NCI-H1048 (cell line): ENCODE data around the gene COL5A1.

ENCODE experiments used
- DNase-seq: peaks from one replicate; lab custom pipeline; 2025; lab: John Stamatoyannopoulos, UW

Gene COL5A1

DNA sequence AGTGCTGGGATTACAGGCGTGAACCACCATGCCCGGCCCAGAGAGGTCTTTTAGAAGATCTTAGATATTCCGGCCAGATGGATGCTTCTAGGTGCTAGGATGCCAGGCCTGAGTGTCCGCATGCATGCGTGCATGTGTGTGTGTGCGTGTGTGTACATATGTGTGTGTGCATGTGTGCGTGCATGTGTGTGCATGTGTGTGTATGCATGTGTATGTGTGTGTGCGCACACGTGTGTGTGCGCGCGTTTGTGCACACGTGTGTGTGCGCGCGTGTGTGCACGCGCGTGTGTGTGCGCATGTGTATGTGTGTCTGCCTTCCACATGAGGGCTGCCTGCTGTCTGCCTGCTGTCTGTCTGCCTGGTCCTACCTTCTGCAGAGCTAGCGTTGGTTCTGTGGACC is 151.0 kb downstream of the COL5A1 start:
- DNase-seq, result no peak

DNA sequence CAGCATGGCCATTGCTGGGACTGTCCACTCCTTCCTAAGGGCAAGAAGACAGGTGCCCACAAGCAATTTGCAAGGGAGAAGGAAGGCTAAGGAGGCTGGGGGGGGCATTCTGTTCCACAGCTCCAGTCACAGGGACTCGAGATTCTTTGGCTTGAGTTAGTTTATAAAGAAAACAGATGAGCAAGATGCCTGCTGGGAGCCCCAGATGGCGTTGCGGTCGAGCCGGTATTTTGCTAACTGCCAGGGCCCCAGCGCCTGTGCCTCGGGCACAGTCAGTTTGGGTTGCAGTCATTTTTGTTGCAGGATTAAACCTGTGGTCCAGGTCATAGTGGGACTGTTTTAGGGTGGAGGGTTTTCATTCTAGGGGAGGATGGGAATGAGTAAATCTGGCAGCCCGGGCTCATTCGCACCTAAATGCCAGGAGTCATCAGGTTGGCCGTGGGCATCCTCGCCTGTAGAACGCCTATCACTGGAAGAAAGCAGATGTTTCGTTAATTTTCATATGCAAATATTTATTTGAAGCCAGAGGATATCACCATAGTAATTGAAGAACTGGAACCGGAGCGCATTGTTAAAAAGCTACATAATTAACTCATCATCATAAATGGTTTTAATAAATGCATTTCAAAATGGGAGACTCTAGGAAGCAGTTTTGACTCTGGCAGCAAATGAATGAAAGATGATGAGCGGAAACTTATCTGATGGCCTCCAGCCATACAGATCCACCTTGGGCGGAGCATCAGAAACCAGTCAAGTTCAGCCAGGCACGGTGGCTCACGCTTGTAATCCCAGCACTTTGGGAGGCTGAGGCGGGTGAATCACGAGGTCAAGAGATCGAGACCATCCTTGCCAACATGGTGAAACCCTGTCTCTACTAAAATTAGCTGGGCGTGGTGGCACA is 151.9 kb downstream of the COL5A1 start:
- DNase-seq, result no peak

DNA sequence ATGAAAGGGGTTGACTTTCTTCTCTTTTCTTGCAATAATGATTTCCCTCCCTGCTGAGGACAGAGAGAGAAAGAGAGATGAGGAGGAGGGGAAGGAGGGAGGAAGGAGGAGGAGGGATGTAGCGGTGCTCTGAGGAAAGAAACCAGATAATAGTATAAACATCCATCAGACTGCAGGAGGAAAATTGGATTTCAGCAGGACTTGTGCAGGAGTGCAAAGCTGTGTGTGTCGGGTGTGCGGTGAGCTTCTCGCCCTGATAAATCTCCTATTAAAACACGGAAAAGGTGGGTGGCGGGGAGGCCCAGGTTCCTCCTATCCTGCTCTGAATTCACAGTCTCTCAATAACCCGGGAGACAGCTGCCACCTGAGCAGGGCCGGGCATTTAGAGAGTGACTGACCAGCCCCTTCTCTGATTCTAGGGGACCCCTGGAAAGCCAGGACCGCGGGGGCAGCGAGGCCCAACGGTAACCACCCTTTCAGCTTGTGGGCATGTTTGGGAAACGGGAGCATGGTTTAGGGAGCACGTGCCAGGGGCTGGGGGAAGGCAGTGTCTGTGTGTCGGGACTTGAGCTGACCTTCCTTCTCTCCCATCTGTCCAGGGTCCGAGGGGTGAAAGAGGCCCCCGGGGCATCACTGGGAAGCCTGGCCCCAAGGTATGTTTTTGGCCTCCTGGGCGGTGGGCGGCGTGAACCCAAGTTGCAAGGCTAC is 153.2 kb downstream of the COL5A1 start:
- no peak for DNase-seq

DNA sequence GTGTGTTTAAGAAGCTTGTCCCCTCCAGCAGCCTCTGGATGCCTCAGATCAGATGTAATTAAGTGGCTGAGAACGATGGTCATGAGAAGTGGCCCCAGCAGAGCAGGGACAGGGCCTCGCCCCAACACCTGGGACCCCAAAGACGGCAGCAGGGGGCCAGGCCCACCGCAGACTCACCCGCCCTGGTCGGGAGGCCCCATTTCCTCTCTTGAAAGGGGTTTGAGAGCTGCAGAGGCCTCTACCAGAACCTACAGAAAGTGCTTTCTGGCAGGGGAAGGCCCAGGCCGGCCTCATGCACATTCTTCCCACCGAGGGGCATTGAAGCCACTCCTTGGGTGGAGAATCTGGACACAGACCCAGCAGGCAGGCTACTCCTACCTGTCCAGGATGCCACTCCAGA is 153.8 kb downstream of the COL5A1 start:
- no peak for DNase-seq

DNA sequence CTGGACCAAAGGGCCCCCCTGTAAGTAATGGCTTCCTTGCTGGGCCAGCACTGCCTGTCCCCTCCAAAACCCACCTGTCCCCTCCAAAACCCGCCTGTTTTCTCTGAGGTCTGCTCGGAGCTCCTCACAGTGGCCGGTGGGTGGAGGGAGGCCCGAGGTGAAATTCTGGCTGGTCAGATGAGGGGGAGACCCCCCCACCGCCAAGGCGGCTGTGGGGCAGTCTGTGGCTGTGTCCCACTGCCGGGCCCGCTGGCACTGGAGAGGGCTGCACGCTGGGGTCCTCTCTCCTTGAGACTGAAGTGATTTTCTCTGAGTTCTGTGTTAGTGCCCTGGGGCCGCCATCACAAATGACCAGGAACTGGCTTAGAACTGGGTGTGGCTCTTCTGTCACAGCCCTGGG is 155.3 kb downstream of the COL5A1 start:
- DNase-seq, result no peak

DNA sequence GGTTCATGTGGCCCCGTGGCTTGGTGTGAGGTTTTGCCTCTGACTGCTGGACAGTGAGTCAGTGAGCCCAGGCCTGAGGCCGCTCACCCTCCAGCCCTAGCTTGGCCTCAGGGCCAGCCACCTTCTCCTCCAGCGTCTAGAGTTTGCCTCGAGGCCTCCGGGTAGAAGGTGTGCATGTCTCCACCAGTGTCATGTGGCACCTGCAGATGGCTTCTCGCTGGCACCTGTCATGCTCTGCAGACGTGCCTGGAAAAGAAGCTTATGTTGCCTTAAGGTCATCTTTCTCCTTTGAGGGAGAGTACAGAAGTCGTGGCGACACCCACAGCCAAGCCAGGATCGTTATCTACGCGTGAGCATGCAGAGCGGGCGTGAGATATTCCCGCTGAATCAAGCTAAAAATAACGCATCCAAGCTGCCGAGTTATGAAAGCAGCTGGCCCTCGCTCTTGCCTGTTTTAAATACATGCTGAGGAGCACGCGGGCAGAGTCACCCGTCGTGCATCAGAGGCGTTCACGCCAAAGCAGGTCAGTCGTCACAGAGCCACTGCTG is 159.3 kb downstream of the COL5A1 start:
- DNase-seq, result no peak

DNA sequence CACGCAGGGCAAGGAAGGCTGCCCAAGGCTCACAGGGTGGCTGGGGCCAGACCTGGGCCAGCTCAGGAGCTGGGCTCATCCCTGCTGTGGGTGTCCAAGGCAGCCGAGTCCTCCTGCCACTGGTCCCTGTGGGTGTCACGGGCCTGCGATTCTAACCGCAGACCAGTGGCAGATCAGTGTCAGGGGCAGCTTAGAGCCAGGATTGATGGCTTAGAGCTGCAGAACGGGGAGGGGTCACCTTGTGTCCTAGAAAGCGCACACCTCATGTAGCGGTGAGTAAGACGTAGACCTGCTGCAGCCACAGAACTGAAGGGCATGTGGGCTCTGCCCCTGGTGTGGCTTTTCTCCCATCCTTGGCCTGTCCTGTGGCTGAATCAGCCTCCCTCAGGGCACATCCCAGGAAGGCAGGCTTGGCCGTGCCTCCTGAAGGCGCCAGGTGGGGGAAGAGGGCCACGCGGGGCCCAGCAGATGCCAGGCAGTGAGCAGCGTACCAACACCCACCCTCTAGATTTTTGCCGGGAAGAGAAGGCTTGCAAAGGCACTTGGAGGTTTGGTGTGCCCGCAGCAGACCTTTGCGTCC is 160.7 kb downstream of the COL5A1 start:
- no peak for DNase-seq

DNA sequence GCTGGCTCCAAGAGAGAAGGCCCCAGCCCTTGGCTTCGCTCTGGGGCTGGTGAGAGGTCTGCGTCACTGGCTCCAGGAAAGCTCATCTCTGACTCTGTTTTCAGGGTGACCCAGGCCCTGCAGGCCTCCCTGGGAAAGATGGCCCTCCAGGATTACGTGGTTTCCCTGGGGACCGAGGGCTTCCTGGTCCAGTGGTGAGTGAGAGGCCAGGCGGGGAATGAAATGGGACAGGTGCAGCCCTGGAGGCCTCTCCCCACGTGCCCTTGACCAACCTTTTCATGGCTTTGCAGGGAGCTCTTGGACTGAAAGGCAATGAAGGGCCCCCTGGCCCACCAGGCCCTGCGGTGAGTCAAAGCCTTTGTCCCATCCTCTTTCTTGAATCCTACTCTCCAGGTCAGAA is 163.3 kb downstream of the COL5A1 start:
- DNase-seq, result no peak

DNA sequence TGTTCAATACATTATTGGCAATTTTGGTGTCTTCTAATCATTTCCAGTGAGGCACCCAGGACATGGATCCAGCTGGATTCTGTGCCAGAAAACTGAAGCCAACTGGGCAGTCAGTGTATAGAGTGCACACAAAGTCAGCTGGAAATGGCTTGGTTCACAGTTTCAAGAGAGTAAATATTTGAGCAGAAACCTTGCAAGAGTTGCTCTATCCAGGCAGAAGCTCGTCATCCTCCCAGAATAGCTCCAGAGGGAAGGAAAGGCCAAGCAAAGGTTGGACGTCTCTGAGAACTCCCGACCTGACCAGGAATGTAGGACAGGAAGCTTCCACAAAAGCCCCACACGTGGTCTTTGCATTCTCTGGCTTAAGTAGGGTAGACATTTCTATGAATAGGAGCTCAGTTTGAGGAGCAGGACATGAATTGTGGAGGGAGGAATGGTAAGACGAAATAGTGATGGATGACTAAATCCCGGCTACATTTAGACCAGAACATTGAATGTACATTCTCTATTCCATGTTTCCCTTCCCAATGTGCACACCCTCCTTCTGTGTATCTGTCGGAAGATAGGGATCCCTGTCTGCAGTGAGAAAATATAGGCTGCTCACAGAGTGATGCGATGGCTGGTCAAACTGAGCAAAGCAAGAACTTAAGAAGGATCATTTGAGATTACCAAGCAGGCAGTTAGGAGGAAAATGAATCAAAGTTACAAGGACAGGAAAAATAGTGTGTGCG is 166.3 kb downstream of the COL5A1 start:
- DNase-seq, result no peak

DNA sequence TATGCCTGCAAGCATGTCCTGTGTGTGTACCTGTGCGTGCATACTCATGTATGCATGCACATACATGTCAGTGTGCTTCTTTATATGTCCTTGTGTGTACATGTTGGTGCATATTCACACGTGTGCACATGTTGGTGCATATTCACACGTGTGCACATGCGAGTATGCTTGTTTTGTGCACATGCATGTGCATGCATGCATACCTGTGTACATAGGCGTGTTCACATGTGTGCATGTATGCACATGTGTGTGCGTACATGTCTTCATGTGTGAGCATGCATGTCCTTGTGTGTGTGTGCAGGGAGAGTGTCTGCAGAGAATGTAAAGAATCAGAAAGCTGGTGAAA is 166.8 kb downstream of the COL5A1 start:
- DNase-seq, result no peak

DNA sequence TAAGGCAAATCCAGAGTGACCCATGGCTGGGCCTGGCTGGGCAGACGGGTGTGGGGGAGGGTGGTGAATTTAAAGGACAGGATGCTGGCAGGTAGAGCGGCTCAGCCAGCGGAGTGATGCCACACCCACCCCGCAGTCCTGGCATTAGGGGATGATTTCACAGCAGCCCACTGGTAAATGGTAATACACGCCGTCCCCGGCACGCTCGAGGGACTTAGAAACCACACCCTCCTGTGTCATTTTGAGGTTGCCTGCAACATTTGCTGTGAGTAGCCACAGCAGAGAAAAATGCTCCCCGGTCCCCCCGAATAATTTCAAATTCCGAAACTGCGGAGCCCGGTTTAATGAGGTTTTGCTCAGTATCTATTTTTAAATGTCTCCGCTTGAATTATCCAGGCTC is 167.7 kb downstream of the COL5A1 start:
- DNase-seq, result no peak

DNA sequence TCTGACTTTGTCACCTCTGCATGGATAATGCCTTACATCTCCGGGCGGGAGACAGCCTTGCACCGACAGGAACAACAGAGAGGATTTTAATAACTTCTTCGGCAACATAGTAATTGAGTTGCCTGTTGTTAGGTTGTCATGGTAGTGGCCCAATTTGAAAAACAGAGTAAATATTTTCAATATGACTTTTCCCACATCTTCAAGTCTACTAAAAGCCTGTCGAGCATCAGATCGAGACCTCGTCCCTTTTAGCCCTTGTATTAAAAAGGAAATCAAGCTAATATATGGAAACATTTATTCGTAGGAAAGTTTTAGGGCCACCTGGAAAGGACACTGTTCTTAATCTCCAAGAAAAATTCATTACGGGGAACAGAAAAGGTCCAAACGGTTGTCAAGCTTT is 168.2 kb downstream of the COL5A1 start:
- no peak for DNase-seq

DNA sequence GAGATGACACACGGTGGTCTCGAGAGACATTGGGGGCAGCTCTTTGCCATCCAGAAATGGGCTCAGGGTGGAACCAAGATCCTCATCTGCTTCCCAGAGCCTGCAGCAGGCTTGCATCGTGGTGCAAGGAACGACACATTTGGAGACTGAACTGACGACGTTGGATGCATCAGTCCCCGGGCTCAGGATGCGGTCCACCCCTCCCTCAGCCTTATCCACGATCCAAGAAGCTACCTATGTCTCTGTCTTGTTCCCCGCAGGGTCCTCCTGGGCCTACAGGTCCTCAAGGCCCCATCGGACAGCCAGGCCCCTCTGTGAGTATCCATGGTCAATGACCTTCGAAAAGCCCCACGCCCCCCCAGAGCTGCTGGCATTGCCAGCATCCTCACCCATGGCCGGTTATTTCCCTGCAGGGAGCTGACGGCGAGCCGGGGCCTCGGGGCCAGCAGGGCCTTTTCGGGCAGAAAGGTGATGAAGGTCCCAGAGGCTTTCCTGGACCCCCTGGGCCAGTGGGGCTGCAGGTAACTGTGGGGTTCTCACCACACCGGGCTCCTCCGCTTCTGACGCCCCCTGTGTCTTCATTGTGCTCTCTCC is 169.6 kb downstream of the COL5A1 start:
- DNase-seq, result no peak

DNA sequence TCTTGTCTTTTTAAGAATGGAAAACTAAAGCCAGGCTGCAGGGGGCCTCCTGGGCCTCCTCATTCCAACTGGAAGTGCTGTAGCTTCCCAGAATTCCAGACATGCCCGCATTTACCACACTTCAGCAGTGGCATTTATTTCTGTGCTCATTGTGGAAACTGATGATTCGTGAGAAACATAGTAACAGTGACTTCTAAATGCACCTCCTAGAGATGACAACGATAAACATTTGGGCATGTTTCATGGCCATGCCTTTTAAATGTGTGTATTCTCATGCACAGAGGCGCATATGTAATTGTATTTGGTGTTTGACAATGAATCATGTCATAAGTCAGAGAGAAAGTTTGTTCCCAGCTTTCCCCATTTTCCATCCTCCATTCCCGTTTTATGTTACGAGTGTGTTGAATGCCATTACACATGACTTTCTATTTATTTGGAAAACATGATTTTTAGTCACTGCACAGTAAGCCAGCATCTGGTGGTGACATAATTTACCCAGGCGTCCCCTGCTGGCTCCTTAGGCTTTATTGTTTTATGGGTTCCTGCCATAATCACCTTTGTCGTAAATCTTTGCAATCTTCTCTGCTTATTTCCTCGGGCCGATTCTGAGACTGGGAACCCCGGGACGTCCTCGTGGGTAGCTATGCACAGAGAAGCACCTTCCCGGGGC is 170.2 kb downstream of the COL5A1 start:
- DNase-seq, result no peak

DNA sequence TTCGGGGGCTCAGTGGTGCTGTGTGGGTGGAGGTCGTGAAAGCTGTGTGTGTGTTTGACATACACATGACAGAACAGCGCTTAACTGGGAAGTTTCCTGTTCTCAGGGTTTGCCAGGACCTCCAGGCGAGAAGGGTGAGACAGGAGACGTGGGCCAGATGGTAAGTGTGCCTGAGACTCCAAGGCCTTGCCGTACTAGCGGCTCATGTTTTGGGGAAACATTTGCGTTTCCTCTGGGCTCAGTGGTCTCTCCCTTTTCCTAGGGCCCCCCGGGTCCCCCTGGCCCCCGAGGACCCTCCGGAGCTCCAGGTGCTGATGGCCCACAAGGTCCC is 170.7 kb downstream of the COL5A1 start:
- DNase-seq, result no peak

DNA sequence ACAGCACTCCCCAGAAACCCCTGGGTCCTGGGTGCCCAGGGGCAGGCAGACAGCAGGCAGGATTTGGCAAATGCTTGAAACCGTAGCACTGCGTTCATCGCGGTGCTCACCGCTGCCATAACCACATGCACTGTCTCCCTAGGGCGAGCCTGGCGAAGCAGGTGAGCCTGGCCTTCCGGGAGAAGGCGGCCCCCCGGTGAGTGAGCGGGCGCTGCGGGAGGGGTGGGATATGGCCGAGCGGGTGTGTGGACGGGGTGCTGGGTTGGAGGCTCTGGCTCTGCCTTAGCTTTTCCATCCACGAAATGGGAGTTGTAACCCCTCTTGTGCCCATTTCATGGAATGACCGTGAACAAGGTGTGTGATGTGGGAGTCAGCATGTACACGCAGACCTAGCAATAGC is 172.2 kb downstream of the COL5A1 start:
- DNase-seq, result no peak

DNA sequence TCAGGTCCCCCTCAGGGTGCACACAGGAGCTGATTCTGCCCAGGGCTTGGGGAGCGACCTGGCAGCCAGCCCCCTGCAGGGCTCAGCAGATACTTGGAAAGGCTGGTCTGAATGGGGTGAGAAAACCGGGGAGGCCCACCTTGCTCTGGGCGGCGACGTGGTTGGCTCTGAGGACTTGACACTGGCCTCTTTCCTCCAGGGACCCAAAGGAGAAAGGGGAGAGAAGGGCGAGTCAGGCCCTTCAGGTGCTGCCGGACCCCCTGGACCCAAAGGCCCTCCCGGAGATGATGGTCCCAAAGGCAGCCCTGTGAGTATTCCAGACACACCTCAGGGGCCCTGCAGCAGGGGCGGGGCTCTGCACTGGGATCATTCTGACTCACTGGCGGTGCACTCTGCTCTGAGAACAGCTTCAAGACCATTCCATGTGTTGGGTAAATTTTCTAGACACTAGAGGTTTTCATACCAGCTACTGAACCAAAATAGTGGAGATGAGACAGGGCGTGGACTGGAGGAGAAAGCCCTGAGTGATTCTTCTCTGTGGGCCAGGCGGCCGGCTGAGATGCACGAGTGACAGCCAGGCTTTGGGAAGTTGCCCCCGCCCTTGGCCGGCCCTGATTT is 173.1 kb downstream of the COL5A1 start:
- no peak for DNase-seq

DNA sequence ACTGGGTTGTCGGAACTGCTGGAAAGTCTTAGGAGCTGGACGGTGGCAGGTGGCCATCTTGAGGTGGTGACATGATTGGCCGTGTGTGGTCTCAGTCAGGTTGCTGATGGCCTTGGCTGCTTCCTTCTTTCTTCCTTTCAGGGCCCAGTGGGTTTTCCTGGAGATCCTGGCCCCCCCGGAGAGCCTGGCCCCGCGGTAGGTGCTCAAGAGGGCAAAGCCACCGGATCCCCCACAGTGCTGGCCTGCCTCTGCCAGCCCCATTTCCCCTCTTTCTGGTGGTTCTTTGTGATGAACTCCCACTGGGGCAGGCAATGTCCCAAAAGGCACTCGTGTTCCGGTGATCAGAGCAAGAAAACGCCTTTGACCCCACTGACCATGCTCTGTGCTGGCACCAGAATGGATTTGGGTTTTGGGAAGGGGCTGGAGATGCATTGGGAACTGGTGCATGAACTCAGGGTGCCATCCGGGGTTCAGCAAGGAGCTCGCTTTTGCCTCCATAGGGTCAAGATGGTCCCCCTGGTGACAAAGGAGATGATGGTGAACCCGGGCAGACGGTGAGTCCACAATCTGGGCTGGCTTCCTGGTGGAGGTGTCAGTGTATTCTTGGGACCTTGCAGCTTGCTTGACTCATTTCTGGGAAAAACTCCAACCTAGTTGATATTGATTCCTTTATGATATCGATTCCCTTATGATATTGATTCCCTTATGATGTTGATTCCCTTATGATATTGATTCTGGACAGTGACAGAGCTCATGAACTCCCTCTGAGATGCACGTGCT is 174.0 kb downstream of the COL5A1 start:
- no peak for DNase-seq

DNA sequence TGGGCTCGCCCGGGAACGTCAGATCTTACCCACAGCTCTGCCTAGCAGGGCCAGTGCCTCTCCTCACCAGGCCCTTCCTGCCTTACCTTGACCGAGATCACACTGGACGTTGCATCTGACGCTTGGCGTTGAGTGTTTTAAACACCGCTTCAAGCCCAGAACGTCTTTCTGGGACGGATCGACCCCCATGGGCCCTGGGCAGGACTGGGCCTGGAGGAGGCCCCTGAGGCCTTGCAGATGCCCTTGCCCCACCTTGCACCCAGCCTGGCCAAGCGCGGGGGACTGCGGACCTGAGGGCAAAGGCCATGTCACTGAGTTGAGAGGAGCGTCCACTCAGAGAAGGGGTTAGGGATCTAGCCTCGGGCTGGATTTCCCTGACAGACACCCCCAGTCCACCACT is 174.7 kb downstream of the COL5A1 start:
- DNase-seq, result no peak

DNA sequence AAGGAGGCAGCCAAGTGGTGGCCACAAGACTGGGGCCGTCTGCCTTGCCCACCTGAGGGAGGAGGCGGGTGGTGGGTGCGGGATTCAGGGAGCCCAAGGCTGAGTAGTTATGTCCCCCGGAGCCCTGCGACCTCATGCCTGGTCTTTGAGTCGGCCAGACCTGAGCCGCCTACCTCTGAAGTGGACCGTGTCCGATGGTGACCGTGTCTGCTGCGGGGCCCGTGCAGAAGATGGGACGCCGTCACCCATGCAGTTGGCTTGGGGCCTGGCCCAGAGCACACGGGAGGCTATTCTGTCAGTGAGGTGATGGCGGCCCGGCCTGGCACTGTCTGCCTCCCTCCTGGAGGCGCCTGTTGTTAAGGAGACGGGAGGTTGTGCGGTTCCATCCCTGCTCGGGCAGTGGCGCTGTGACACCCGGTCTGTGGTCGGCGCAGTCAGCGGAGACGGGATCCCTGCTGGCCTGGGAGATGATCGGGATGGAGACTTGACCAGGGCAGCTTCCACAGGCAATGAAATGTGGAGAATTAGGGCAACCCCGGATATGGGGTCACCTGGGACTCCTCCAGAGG is 176.5 kb downstream of the COL5A1 start:
- DNase-seq, result no peak
